GM23338 (cell line): ENCODE measurements around the gene CISH. TPM values are rescaled to one million over a fixed set of nuclear protein-coding genes. Genes with fewer than 3 reads are reported as not detected.

ENCODE experiments used
- ATAC-seq: fragments of 200-7000 bp; cut with Tn5 transposase; 3 replicates; pipeline ENCODE4 v1.9.1; 2020
- DNase-seq: peaks from one replicate; pipeline ENCODE4 v3.0.0-alpha.2; 2015; ENCODE audit warnings: low spot score
- H2AFZ ChIP-seq: fragments of 200-600 bp; sonication (generic); 2 replicates; pipeline ENCODE4 v1.8.0; 2016; ENCODE audit warnings: antibody characterized with exemption, mild to moderate bottlenecking, moderate library complexity
- H3F3A ChIP-seq: fragments of 200-600 bp; sonication (generic); replicated peaks from 2 replicates; pipeline ENCODE4 v1.8.0; 2017; ENCODE audit warnings: antibody characterized with exemption, mixed run types, low read depth
- H3K27ac ChIP-seq: fragments of 200-600 bp; sonication (generic); 2 replicates; pipeline ENCODE4 v1.6.1; 2016; ENCODE audit warnings: low read depth
- H3K27me3 ChIP-seq: fragments of 200-600 bp; sonication (generic); 2 replicates; pipeline ENCODE4 v1.8.0; 2016; ENCODE audit warnings: mild to moderate bottlenecking, mixed run types, moderate library complexity; ENCODE audit not compliant: insufficient read depth
- H3K36me3 ChIP-seq: fragments of 200-600 bp; sonication (generic); 2 replicates; pipeline ENCODE4 v1.8.0; 2016; ENCODE audit warnings: mild to moderate bottlenecking; ENCODE audit not compliant: insufficient read depth
- H3K4me1 ChIP-seq: fragments of 200-600 bp; sonication (generic); 2 replicates; pipeline ENCODE4 v1.8.0; 2016; ENCODE audit warnings: mild to moderate bottlenecking, moderate library complexity; ENCODE audit not compliant: insufficient read depth
- H3K4me2 ChIP-seq: fragments of 200-600 bp; sonication (generic); 2 replicates; pipeline ENCODE4 v1.7.1; 2017; ENCODE audit warnings: mixed run types
- H3K4me3 ChIP-seq: fragments of 200-600 bp; sonication (generic); 2 replicates; pipeline ENCODE4 v1.6.1; 2016; ENCODE audit warnings: mixed run types
- H3K79me2 ChIP-seq: fragments of 200-600 bp; sonication (generic); replicated peaks from 2 replicates; pipeline ENCODE4 v1.8.0; 2017; ENCODE audit warnings: mild to moderate bottlenecking; ENCODE audit not compliant: insufficient read depth
- H3K9me2 ChIP-seq: fragments of 200-600 bp; sonication (generic); 2 replicates; pipeline ENCODE4 v1.8.0; 2017; ENCODE audit not compliant: insufficient read depth
- H4K20me1 ChIP-seq: fragments of 200-600 bp; sonication (generic); replicated peaks from 2 replicates; pipeline ENCODE4 v1.8.0; 2017; ENCODE audit warnings: mild to moderate bottlenecking; ENCODE audit not compliant: insufficient read depth
- H3K27ac Mint-ChIP-seq: 2 replicates; pipeline ENCODE4 v1.8.0; 2020; ENCODE audit warnings: inconsistent platforms, mild to moderate bottlenecking, moderate library complexity, mixed read lengths
- H3K27me3 Mint-ChIP-seq: 3 replicates; pipeline ENCODE4 v1.8.0; 2022; ENCODE audit warnings: low read depth, mild to moderate bottlenecking, moderate library complexity, mixed read lengths, inconsistent platforms; ENCODE audit not compliant: insufficient read depth, poor library complexity
- H3K36me3 Mint-ChIP-seq: 3 replicates; pipeline ENCODE4 v1.8.0; 2021; ENCODE audit warnings: low read depth, mild to moderate bottlenecking, inconsistent platforms, moderate library complexity, mixed read lengths
- H3K4me1 Mint-ChIP-seq: 3 replicates; pipeline ENCODE4 v1.8.0; 2020; ENCODE audit warnings: mild to moderate bottlenecking, inconsistent platforms, mixed read lengths
- H3K4me3 Mint-ChIP-seq: 3 replicates; pipeline ENCODE4 v1.8.0; 2021; ENCODE audit warnings: moderate library complexity, mild to moderate bottlenecking, inconsistent platforms, mixed read lengths
- H3K9me3 Mint-ChIP-seq: 3 replicates; pipeline ENCODE4 v1.8.0; 2020; ENCODE audit warnings: moderate library complexity, mild to moderate bottlenecking, inconsistent platforms, mixed read lengths
- EZH2 ChIP-seq: fragments of 200-600 bp; sonication (generic); IDR thresholded peaks from one replicate; pipeline ENCODE4 v1.8.0; 2017; ENCODE audit warnings: antibody characterized with exemption, mild to moderate bottlenecking, low read depth; ENCODE audit not compliant: unreplicated experiment
- JUNB ChIP-seq: IDR thresholded peaks from one replicate; pipeline ENCODE4 v1.6.1; 2016; ENCODE audit warnings: antibody characterized with exemption; ENCODE audit not compliant: unreplicated experiment
- NANOG ChIP-seq: IDR thresholded peaks from 2 replicates; pipeline ENCODE4 v1.6.1; 2016; ENCODE audit warnings: antibody characterized with exemption, borderline replicate concordance
- POLR2AphosphoS5 ChIP-seq: IDR thresholded peaks from 2 replicates; pipeline ENCODE4 v1.6.1; 2016; ENCODE audit warnings: antibody characterized with exemption, low read depth
- STAT1 ChIP-seq: IDR thresholded peaks from one replicate; pipeline ENCODE4 v1.6.1; 2016; ENCODE audit warnings: antibody characterized with exemption; ENCODE audit not compliant: unreplicated experiment
- ZNF114 ChIP-seq: fragments of 250-450 bp; sonication (Bioruptor Pico); IDR thresholded peaks from 2 replicates; pipeline ENCODE4 v1.5.0; 2020; ENCODE audit warnings: mild to moderate bottlenecking, moderate library complexity
- polyA plus RNA-seq: library from polyadenylated mRNA; unstranded; fragments of >200 nt; fragmentation: Nextera tagmentation; extraction: Ambion mirVana; gene quantifications from 2 replicates; pipeline ENCODE4 v1.2.1, GENCODE V29; 2016
- total RNA-seq: library from RNA; depleted of rRNA; stranded (reverse); fragments of >200 nt; shearing (Covaris generic); gene quantifications from 2 replicates; pipeline ENCODE4 v1.2.3, GENCODE V29; 2014
- TF ChIP-seq, protein P1 (sequence below): fragments of 250-450 bp; sonication (Bioruptor Pico); IDR thresholded peaks from 2 replicates; pipeline ENCODE4 v1.5.0; 2020; ENCODE audit warnings: mild to moderate bottlenecking, moderate library complexity
- TF ChIP-seq, protein P2 (sequence below): IDR thresholded peaks from one replicate; pipeline ENCODE4 v1.6.1; 2018; ENCODE audit warnings: antibody characterized with exemption; ENCODE audit not compliant: unreplicated experiment
- TF ChIP-seq, protein P3 (sequence below), 2 experiments: fragments of 200-600 bp in 1 of 2; sonication (generic) in 1 of 2; conservative IDR thresholded peaks; 2 replicates each; pipeline versions ENCODE4 v1.5.1 to v1.6.1; 2016 to 2017; ENCODE audit warnings: antibody characterized with exemption in 2 of 2, low read depth in 2 of 2, mild to moderate bottlenecking in 2 of 2, moderate library complexity in 1 of 2
- TF ChIP-seq, protein P4 (sequence below): IDR thresholded peaks from 2 replicates; pipeline ENCODE4 v1.6.1; 2016; ENCODE audit warnings: antibody characterized with exemption

Gene CISH
- total and polyA plus RNA-seq, 2 experiments from 2014 or later: 2.1 to 3.6 TPM

DNA sequence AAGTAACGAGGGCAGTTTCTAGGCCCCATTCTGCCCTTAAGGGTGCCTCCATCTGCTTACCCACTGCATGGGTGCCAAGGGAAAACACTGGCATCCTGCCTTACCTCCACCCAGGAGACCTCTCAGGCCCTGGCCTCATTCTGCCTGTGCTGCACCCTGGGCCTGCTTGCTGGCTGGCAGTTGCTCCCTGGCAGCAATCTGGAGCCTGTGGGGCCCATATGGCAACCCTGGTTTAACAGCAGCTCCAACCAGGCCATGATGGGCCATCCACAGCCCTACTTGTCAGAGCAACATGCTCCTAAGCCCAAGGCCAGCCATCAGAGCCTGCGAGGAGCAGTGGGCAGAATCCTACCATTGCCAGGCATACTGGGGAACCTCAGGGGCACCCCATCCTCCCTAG, 47.7 kb downstream of the CISH start (continued):
- TF ChIP-seq, protein P1, sequence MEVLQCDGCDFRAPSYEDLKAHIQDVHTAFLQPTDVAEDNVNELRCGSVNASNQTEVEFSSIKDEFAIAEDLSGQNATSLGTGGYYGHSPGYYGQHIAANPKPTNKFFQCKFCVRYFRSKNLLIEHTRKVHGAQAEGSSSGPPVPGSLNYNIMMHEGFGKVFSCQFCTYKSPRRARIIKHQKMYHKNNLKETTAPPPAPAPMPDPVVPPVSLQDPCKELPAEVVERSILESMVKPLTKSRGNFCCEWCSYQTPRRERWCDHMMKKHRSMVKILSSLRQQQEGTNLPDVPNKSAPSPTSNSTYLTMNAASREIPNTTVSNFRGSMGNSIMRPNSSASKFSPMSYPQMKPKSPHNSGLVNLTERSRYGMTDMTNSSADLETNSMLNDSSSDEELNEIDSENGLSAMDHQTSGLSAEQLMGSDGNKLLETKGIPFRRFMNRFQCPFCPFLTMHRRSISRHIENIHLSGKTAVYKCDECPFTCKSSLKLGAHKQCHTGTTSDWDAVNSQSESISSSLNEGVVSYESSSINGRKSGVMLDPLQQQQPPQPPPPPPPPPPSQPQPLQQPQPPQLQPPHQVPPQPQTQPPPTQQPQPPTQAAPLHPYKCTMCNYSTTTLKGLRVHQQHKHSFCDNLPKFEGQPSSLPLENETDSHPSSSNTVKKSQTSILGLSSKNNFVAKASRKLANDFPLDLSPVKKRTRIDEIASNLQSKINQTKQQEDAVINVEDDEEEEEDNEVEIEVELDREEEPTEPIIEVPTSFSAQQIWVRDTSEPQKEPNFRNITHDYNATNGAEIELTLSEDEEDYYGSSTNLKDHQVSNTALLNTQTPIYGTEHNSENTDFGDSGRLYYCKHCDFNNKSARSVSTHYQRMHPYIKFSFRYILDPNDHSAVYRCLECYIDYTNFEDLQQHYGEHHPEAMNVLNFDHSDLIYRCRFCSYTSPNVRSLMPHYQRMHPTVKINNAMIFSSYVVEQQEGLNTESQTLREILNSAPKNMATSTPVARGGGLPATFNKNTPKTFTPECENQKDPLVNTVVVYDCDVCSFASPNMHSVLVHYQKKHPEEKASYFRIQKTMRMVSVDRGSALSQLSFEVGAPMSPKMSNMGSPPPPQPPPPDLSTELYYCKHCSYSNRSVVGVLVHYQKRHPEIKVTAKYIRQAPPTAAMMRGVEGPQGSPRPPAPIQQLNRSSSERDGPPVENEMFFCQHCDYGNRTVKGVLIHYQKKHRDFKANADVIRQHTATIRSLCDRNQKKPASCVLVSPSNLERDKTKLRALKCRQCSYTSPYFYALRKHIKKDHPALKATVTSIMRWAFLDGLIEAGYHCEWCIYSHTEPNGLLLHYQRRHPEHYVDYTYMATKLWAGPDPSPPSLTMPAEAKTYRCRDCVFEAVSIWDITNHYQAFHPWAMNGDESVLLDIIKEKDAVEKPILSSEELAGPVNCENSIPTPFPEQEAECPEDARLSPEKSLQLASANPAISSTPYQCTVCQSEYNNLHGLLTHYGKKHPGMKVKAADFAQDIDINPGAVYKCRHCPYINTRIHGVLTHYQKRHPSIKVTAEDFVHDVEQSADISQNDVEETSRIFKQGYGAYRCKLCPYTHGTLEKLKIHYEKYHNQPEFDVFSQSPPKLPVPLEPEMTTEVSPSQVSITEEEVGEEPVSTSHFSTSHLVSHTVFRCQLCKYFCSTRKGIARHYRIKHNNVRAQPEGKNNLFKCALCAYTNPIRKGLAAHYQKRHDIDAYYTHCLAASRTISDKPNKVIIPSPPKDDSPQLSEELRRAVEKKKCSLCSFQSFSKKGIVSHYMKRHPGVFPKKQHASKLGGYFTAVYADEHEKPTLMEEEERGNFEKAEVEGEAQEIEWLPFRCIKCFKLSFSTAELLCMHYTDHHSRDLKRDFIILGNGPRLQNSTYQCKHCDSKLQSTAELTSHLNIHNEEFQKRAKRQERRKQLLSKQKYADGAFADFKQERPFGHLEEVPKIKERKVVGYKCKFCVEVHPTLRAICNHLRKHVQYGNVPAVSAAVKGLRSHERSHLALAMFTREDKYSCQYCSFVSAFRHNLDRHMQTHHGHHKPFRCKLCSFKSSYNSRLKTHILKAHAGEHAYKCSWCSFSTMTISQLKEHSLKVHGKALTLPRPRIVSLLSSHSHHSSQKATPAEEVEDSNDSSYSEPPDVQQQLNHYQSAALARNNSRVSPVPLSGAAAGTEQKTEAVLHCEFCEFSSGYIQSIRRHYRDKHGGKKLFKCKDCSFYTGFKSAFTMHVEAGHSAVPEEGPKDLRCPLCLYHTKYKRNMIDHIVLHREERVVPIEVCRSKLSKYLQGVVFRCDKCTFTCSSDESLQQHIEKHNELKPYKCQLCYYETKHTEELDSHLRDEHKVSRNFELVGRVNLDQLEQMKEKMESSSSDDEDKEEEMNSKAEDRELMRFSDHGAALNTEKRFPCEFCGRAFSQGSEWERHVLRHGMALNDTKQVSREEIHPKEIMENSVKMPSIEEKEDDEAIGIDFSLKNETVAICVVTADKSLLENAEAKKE (CRISPR knock-in tag): no peak
- TF ChIP-seq, protein P2, sequence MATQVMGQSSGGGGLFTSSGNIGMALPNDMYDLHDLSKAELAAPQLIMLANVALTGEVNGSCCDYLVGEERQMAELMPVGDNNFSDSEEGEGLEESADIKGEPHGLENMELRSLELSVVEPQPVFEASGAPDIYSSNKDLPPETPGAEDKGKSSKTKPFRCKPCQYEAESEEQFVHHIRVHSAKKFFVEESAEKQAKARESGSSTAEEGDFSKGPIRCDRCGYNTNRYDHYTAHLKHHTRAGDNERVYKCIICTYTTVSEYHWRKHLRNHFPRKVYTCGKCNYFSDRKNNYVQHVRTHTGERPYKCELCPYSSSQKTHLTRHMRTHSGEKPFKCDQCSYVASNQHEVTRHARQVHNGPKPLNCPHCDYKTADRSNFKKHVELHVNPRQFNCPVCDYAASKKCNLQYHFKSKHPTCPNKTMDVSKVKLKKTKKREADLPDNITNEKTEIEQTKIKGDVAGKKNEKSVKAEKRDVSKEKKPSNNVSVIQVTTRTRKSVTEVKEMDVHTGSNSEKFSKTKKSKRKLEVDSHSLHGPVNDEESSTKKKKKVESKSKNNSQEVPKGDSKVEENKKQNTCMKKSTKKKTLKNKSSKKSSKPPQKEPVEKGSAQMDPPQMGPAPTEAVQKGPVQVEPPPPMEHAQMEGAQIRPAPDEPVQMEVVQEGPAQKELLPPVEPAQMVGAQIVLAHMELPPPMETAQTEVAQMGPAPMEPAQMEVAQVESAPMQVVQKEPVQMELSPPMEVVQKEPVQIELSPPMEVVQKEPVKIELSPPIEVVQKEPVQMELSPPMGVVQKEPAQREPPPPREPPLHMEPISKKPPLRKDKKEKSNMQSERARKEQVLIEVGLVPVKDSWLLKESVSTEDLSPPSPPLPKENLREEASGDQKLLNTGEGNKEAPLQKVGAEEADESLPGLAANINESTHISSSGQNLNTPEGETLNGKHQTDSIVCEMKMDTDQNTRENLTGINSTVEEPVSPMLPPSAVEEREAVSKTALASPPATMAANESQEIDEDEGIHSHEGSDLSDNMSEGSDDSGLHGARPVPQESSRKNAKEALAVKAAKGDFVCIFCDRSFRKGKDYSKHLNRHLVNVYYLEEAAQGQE: no peak
- no peak for TF ChIP-seq STAT1

DNA sequence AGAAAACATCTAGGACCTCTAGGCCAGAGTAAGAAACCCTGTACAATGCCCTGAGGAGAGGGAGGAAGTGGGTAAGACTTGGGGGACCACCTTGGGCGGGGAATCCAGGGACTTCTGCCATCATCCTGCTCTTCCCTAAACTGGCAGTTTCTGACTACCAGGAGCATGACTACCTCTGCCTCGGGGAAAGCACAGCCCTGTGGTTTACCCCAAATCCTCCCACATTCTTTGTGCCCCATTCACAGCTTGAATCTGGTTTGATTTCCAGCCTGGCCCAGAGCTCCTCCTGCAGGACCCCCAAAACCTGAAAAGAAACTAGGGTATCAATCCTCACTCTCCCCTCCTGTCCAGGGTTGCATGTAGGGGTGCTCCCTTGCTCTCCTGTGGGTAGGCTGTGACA, 48.7 kb downstream of the CISH start:
- Histone ChIP-seq H3K4me1 (no peaks in the 10 kb centered on the region; the same call in 1 of the 2 replicates), H3K4me3 (no peak overlapping the region), H3F3A (peaks cover 5% of the 10 kb centered on the region; the same call in 1 of the 2 replicates), H3K9me2 (no peaks in the 10 kb centered on the region), H3K27me3 (peaks cover 13% of the 10 kb centered on the region; the same call in 1 of the 2 replicates), H3K4me2 (no peak overlapping the region), H4K20me1 (no peaks in the 10 kb centered on the region), H3K79me2 (no peaks in the 10 kb centered on the region), H3K27ac (no peak overlapping the region), H2AFZ (no peak overlapping the region), H3K36me3 (no peaks in the 10 kb centered on the region)
- DNase-seq: no peak
- Mint-ChIP-seq H3K27me3 (peaks cover 13% of the 10 kb centered on the region), H3K4me3 (no peak overlapping the region), H3K9me3 (no peaks in the 10 kb centered on the region; the same call in 2 of the 3 replicates), H3K36me3 (peaks cover 3% of the 10 kb centered on the region; the same call in 1 of the 3 replicates), H3K4me1 (peaks cover 10% of the 10 kb centered on the region; the same call in 2 of the 3 replicates), H3K27ac (no peak overlapping the region)
- ATAC-seq: no peak
- TF ChIP-seq JUNB (no peak), EZH2 (no peak), POLR2AphosphoS5 (no peak), ZNF114 (CRISPR knock-in tag) (no peak), STAT1 (no peak), NANOG (no peak)
- TF ChIP-seq, protein P3, sequence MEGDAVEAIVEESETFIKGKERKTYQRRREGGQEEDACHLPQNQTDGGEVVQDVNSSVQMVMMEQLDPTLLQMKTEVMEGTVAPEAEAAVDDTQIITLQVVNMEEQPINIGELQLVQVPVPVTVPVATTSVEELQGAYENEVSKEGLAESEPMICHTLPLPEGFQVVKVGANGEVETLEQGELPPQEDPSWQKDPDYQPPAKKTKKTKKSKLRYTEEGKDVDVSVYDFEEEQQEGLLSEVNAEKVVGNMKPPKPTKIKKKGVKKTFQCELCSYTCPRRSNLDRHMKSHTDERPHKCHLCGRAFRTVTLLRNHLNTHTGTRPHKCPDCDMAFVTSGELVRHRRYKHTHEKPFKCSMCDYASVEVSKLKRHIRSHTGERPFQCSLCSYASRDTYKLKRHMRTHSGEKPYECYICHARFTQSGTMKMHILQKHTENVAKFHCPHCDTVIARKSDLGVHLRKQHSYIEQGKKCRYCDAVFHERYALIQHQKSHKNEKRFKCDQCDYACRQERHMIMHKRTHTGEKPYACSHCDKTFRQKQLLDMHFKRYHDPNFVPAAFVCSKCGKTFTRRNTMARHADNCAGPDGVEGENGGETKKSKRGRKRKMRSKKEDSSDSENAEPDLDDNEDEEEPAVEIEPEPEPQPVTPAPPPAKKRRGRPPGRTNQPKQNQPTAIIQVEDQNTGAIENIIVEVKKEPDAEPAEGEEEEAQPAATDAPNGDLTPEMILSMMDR (conservative IDR thresholded peaks at IDR 0.05; ENCODE audit: low read depth in 2 of 2): no peak
- TF ChIP-seq, protein P4, sequence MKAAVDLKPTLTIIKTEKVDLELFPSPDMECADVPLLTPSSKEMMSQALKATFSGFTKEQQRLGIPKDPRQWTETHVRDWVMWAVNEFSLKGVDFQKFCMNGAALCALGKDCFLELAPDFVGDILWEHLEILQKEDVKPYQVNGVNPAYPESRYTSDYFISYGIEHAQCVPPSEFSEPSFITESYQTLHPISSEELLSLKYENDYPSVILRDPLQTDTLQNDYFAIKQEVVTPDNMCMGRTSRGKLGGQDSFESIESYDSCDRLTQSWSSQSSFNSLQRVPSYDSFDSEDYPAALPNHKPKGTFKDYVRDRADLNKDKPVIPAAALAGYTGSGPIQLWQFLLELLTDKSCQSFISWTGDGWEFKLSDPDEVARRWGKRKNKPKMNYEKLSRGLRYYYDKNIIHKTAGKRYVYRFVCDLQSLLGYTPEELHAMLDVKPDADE: no peak
